Muscle of back (tissue), 11 donors: ENCODE measurements around the gene SPINK6. TPM values are rescaled to one million over a fixed set of nuclear protein-coding genes. Genes with fewer than 3 reads are reported as not detected.

Experiments
- DNase-seq, 3 donors: peaks; one replicate each; pipeline versions ENCODE4 v3.0.0 to v3.0.0-alpha.2; 2013
- polyA plus RNA-seq, 10 donors: library from polyadenylated mRNA; unstranded; fragments of 120-200 nt; gene quantifications; one replicate each; pipeline ENCODE4 v1.2.1, GENCODE V29; 2013; ENCODE audit not compliant: insufficient read length in 10 of 10

The SPINK6 gene
- polyA plus RNA-seq, 10 donors: not detected

DNA sequence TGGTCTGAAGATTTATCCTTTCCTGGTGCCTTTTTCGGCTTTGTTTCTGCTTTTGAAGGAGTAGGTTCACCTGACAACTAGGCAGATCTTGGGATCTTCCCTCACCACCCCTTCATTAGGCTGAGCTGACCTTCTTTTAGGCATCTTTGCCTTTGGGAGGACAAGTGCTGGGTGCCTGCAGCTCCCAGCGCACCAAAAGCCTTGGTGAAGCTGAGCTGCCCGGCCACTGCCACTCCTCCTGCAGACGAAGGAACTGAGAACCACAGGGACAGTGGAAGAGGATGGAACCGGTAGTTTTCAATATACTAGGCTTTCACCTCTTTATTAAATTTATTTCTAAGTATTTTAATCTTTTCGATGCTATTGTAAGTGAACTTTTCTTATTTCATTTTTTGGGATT lies 18.7 kb downstream of the SPINK6 start:
- DNase-seq: no peak

GRCh38 chr5:148224117-148224742 lies 21.4 kb downstream of the SPINK6 start:
- DNase-seq: no peak

GRCh38 chr5:148228392-148228984 lies 25.6 kb downstream of the SPINK6 start:
- no peak for DNase-seq

DNA sequence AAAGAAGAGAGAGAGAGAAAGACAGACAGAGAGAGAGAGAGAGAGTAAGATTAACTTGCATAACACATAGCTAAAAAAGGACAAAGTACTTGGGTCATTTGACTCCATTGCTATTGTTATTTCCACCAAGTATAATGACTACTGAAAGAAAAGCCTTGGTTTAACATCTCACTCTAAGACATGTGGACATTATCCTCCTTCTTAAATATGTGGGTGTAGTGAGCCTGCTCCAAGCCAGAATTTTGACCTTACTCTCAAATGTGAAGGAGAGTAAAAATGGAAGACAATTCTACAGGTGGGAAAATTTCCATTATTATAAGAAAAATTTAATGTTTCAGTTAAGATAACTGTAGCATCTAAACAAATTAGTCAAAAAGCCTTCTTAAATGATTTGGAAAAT lies 27.0 kb downstream of the SPINK6 start:
- no peak for DNase-seq

DNA sequence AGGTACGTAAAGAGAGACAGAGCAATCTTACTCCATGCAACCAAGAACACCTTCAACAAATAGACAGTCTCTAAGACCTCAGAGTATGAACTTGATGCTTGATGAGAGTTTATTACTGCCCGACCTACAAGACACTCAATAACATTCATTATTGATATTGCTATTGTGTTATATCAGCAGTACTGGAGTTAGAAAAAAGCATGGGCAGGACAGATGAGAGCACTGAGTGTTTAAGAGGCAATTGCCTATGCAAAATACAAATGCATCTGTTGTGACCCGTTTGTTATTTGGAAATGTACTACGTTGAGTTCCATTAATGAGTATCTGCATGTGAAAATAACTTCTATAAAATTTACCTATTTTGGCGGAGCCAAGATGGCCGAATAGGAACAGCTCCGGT lies 27.4 kb downstream of the SPINK6 start:
- DNase-seq: no peak

DNA sequence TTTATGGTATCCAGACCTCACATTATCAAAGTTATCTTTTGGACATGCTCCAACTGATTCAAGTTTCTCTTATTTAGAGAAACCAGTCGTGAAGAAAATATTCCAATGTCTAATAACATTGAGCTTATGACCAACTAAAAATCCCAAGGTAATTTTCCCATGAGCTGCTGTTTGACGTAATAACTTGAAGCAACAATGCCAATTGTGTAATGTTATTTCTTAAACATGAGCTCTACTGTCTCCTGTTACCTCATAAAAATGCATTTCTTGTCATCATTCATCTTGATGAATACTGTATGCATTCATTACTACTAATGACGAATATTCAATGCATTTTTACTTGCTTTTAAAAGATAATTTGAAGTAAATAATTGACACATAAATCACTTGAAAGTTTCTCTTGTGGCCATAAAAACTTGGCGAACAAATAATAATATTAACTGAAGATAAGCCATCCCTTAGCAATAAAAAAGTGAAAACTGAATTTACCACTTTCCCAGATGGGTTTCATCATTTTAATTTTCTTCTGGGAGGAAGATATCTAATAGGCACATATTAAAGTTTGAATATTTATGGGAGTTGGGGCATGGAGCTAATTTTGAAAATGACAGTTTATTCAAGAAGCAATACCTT lies 35.1 kb downstream of the SPINK6 start:
- no peak for DNase-seq

DNA sequence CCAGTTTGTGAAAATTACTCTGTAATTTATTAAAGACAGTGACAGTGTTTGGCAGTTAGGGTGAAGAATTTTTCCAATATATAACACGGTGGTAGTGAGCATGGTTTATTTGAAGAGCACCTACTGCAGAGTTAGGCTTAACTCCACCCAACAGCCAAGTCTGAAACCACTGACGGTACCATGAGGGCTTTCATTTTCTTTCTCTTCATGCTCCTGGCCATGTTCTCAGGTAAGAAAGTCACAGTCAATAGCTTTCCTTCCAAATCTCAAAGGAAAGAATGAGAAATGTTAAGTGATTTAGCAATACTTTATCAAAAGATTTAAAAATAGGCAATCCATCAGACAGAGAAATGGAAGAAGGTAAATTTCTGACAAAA lies 35.6 kb downstream of the SPINK6 start, which contains the start of gene MARCOL:
MARCOL (plus strand) TSS at position 108 of the 377 bp plus-strand sequence; CDS start at position 181, 73 bp downstream.
- DNase-seq: no peak

- no peak for DNase-seq
These were observed 46.1 kb downstream of the SPINK6 start for GRCh38 chr5:148248894-148249293.

DNA sequence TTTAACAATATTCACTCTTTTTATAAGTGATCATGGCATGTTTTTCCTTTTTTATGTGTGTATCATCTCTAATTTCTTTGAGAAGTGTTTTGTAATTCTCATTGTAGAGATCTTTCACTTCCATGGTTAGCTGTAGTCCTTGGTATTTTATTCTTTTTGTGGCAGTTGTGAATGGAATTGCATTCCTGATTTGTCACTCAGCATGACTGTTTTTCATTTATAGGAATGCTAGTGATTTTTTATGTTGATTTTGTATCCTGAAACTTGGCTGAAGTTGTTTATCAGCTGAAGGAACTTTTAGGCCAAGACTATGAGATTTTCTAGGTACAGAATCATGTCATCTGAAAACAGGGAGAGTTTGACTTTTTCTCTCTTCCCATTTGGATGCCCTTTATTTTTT lies 52.6 kb downstream of the SPINK6 start:
- DNase-seq: no peak

DNA sequence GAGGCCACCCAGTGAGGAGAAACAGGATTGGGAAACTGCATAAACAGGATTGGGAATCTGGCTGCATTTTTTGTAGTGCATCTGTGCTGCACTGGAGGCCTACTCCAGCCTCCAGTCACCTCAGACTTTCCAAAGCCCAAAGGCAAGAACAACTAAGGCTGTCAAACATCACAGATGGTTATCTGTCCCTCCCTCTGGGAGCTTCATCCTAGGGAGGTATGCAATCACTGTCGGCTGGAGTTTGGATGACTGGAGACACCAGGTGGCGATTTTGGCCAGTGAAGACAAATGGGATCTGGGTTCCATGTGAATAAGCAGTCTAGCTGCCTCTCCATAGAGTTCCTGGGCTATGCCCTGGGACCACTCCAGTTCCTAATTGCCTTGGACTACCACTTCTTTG lies 56.4 kb downstream of the SPINK6 start:
- DNase-seq: no peak

GRCh38 chr5:148261221-148261620 lies 58.4 kb downstream of the SPINK6 start:
- DNase-seq: no peak

Other genes starting within 250 kb of the SPINK6 start
- gene SPINK5, start 139.1 kb upstream of the SPINK6 start, polyA plus RNA-seq: 1 to 10 TPM in 1 of 10 donors, under 1 TPM in 7, not detected in 2; 0.07 to 4.0 (median 0.24) TPM
- gene SPINK14, start 34.5 kb upstream of the SPINK6 start, polyA plus RNA-seq: not detected
- not detected for gene MARCOL, start 35.5 kb downstream of the SPINK6 start, polyA plus RNA-seq
- under 1 TPM in 5 of 10 donors, not detected in 5; 0.23 to 0.69 (median 0.47) TPM for gene SPINK13, start 65.8 kb downstream of the SPINK6 start, polyA plus RNA-seq
- under 1 TPM in 1 of 10 donors, not detected in 9; 0.38 TPM for gene SPINK7, start 109.4 kb downstream of the SPINK6 start, polyA plus RNA-seq
- under 1 TPM in 3 of 10 donors, not detected in 7; 0.33 to 0.62 (median 0.53) TPM for gene SPINK9, start 132.5 kb downstream of the SPINK6 start, polyA plus RNA-seq
- 10 to 100 TPM; 19.7 to 32.4 (median 25.9) TPM for gene FBXO38, start 180.9 kb downstream of the SPINK6 start, polyA plus RNA-seq